Amniotic epithelial cell (primary cell): ENCODE measurements around the gene ODAD4.
"Not testable (repeated sequence)": the region's sequence is repeated elsewhere in the genome, so short reads cannot be mapped to it uniquely, and the experiment has no call there.

Experiments
- DNase-seq: peaks from one replicate; pipeline ENCODE4 v3.0.0-alpha.2; 2010; ENCODE audit warnings: low read depth

Gene ODAD4

GRCh38 chr17:41912925-41913324, 17.5 kb upstream of the ODAD4 start:
- DNase-seq, result no peak

- no peak for DNase-seq
These were observed 16.6 kb upstream of the ODAD4 start for GRCh38 chr17:41913798-41914197.

- DNase-seq, result peak; percentile 24
These were observed 16.1 kb upstream of the ODAD4 start for GRCh38 chr17:41914358-41914766.

GRCh38 chr17:41915020-41915419, 15.4 kb upstream of the ODAD4 start:
- no peak for DNase-seq

GRCh38 chr17:41915566-41915965, 14.9 kb upstream of the ODAD4 start:
- DNase-seq, result no peak

- peak; percentile 41 for DNase-seq
These were observed 13.2 kb upstream of the ODAD4 start for GRCh38 chr17:41917192-41917591.

- no peak for DNase-seq
These were observed 12.6 kb upstream of the ODAD4 start for GRCh38 chr17:41917679-41918313.

- peak; percentile 94 for DNase-seq
These were observed 11.9 kb upstream of the ODAD4 start, which contains the start of gene ACLY for GRCh38 chr17:41918314-41919164. Gene ACLY (minus strand): TSS chr17:41918951. CDS start chr17:41913873, 5,078 bp downstream.

GRCh38 chr17:41919165-41919817, 11.1 kb upstream of the ODAD4 start:
- no peak for DNase-seq

- DNase-seq, result peak; percentile 19
These were observed 10.4 kb upstream of the ODAD4 start for GRCh38 chr17:41919840-41920579.

- no peak for DNase-seq
These were observed 9.8 kb upstream of the ODAD4 start for GRCh38 chr17:41920580-41920955.

GRCh38 chr17:41925991-41926590, 4.3 kb upstream of the ODAD4 start:
- DNase-seq, result no peak

- DNase-seq, result no peak
These were observed 1.6 kb upstream of the ODAD4 start for GRCh38 chr17:41928693-41929251.

- not testable (repeated sequence) for DNase-seq
These were observed 378 bp downstream of the ODAD4 start for GRCh38 chr17:41930833-41931156.

GRCh38 chr17:41931715-41932114, 1.3 kb downstream of the ODAD4 start:
- DNase-seq, result not testable (repeated sequence)

GRCh38 chr17:41932816-41933389, 2.5 kb downstream of the ODAD4 start:
- DNase-seq, result no peak

- no peak for DNase-seq
These were observed 5.2 kb downstream of the ODAD4 start for GRCh38 chr17:41935641-41936040.

- DNase-seq, result no peak
These were observed 7.8 kb downstream of the ODAD4 start for GRCh38 chr17:41937970-41938954.

- no peak for DNase-seq
These were observed 8.8 kb downstream of the ODAD4 start for GRCh38 chr17:41939044-41939692.
